ENCODE measurements around the gene SLC2A10.

Gene SLC2A10

GRCh38 chr20:46725186-46726165, 16.0 kb downstream of the SLC2A10 start:
- Mint-ChIP-seq H3K36me3 (no peaks in the 10 kb centered on the region), H3K27ac (no peak overlapping the region), H3K27me3 (no peaks in the 10 kb centered on the region), H3K9me3 (peaks cover 1% of the 10 kb centered on the region), H3K4me1 (no peaks in the 10 kb centered on the region), H3K4me3 (no peak overlapping the region)

GRCh38 chr20:46731770-46732169, 22.3 kb downstream of the SLC2A10 start:
- Mint-ChIP-seq H3K9me3 (no peaks in the 10 kb centered on the region), H3K4me1 (no peaks in the 10 kb centered on the region), H3K36me3 (no peaks in the 10 kb centered on the region), H3K27me3 (peaks cover 6% of the 10 kb centered on the region), H3K4me3 (no peak overlapping the region), H3K27ac (no peak overlapping the region)

GRCh38 chr20:46735436-46735835, 26.0 kb downstream of the SLC2A10 start:
- H3K4me1 Mint-ChIP-seq, result no peaks in the 10 kb centered on the region
- no peaks in the 10 kb centered on the region for H3K36me3 Mint-ChIP-seq
- no peak overlapping the region for H3K27ac Mint-ChIP-seq
- no peak overlapping the region for H3K4me3 Mint-ChIP-seq
- no peaks in the 10 kb centered on the region for H3K9me3 Mint-ChIP-seq
- peaks cover 15% of the 10 kb centered on the region for H3K27me3 Mint-ChIP-seq

GRCh38 chr20:46739431-46740213, 30.2 kb downstream of the SLC2A10 start:
- no peaks in the 10 kb centered on the region for H3K36me3 Mint-ChIP-seq
- no peak overlapping the region for H3K27ac Mint-ChIP-seq
- peaks cover 22% of the 10 kb centered on the region for H3K27me3 Mint-ChIP-seq
- H3K4me1 Mint-ChIP-seq, result no peaks in the 10 kb centered on the region
- no peak overlapping the region for H3K4me3 Mint-ChIP-seq
- no peaks in the 10 kb centered on the region for H3K9me3 Mint-ChIP-seq

- Mint-ChIP-seq H3K27ac (no peak overlapping the region), H3K9me3 (no peaks in the 10 kb centered on the region), H3K27me3 (peaks cover 25% of the 10 kb centered on the region), H3K36me3 (no peaks in the 10 kb centered on the region), H3K4me1 (no peaks in the 10 kb centered on the region), H3K4me3 (no peak overlapping the region)
Observed at GRCh38 chr20:46740214-46740609, 30.8 kb downstream of the SLC2A10 start.

GRCh38 chr20:46741924-46742668, 32.6 kb downstream of the SLC2A10 start:
- Mint-ChIP-seq H3K4me3 (no peak overlapping the region), H3K27me3 (peaks cover 34% of the 10 kb centered on the region), H3K27ac (no peak overlapping the region), H3K9me3 (no peaks in the 10 kb centered on the region), H3K36me3 (no peaks in the 10 kb centered on the region), H3K4me1 (no peaks in the 10 kb centered on the region)

- Mint-ChIP-seq H3K27me3 (peaks cover 34% of the 10 kb centered on the region), H3K4me1 (no peaks in the 10 kb centered on the region), H3K9me3 (no peaks in the 10 kb centered on the region), H3K27ac (no peak overlapping the region), H3K36me3 (no peaks in the 10 kb centered on the region), H3K4me3 (no peak overlapping the region)
Observed at GRCh38 chr20:46742669-46743045, 33.2 kb downstream of the SLC2A10 start.

- no peak overlapping the region for H3K4me3 Mint-ChIP-seq
- H3K4me1 Mint-ChIP-seq, result no peaks in the 10 kb centered on the region
- no peaks in the 10 kb centered on the region for H3K36me3 Mint-ChIP-seq
- H3K27ac Mint-ChIP-seq, result no peak overlapping the region
- H3K27me3 Mint-ChIP-seq, result peaks cover 34% of the 10 kb centered on the region
- H3K9me3 Mint-ChIP-seq, result no peaks in the 10 kb centered on the region
Observed at GRCh38 chr20:46743088-46743487, 33.6 kb downstream of the SLC2A10 start.

GRCh38 chr20:46746956-46747526, 37.6 kb downstream of the SLC2A10 start:
- no peak overlapping the region for H3K4me3 Mint-ChIP-seq
- H3K4me1 Mint-ChIP-seq, result no peaks in the 10 kb centered on the region
- H3K27ac Mint-ChIP-seq, result no peak overlapping the region
- H3K9me3 Mint-ChIP-seq, result no peaks in the 10 kb centered on the region
- no peaks in the 10 kb centered on the region for H3K36me3 Mint-ChIP-seq
- peaks cover 31% of the 10 kb centered on the region for H3K27me3 Mint-ChIP-seq

- Mint-ChIP-seq H3K27ac (no peak overlapping the region), H3K36me3 (no peaks in the 10 kb centered on the region), H3K27me3 (peaks cover 28% of the 10 kb centered on the region), H3K4me1 (no peaks in the 10 kb centered on the region), H3K9me3 (no peaks in the 10 kb centered on the region), H3K4me3 (no peak overlapping the region)
Observed at GRCh38 chr20:46749147-46749546, 39.7 kb downstream of the SLC2A10 start.

GRCh38 chr20:46751856-46752255, 42.4 kb downstream of the SLC2A10 start:
- Mint-ChIP-seq H3K4me1 (no peaks in the 10 kb centered on the region), H3K9me3 (no peaks in the 10 kb centered on the region), H3K27ac (no peak overlapping the region)

GRCh38 chr20:46752728-46753127, 43.3 kb downstream of the SLC2A10 start:
- no peak overlapping the region for H3K27ac Mint-ChIP-seq
- no peak overlapping the region for H3K4me3 Mint-ChIP-seq
- H3K9me3 Mint-ChIP-seq, result no peaks in the 10 kb centered on the region
- H3K27me3 Mint-ChIP-seq, result peaks cover 13% of the 10 kb centered on the region
- H3K36me3 Mint-ChIP-seq, result no peaks in the 10 kb centered on the region
- H3K4me1 Mint-ChIP-seq, result no peaks in the 10 kb centered on the region

More at GRCh38 chr20:46751856-46752255, 42.4 kb downstream of the SLC2A10 start:
- Mint-ChIP-seq H3K4me3 (no peak overlapping the region), H3K27me3 (peaks cover 14% of the 10 kb centered on the region), H3K36me3 (no peaks in the 10 kb centered on the region)

- Mint-ChIP-seq H3K9me3 (no peaks in the 10 kb centered on the region), H3K4me3 (no peak overlapping the region), H3K27ac (no peak overlapping the region), H3K4me1 (peaks cover 5% of the 10 kb centered on the region), H3K36me3 (no peaks in the 10 kb centered on the region), H3K27me3 (peaks cover 10% of the 10 kb centered on the region)
Observed at GRCh38 chr20:46755483-46756413, 46.3 kb downstream of the SLC2A10 start.

GRCh38 chr20:46756419-46756818, 47.0 kb downstream of the SLC2A10 start:
- H3K36me3 Mint-ChIP-seq, result no peaks in the 10 kb centered on the region
- no peak overlapping the region for H3K27ac Mint-ChIP-seq
- peaks cover 5% of the 10 kb centered on the region for H3K4me1 Mint-ChIP-seq
- H3K4me3 Mint-ChIP-seq, result no peak overlapping the region
- no peaks in the 10 kb centered on the region for H3K9me3 Mint-ChIP-seq
- H3K27me3 Mint-ChIP-seq, result peaks cover 12% of the 10 kb centered on the region

Data from activated naive CD4-positive, alpha-beta T cell treated with anti-CD3 and anti-CD28 coated beads, Interleukin-2, amount 50 U/mL, for 24 hours (primary cell).